Measurements from ENCODE around the gene CRELD2. TPM values are rescaled to one million over a fixed set of nuclear protein-coding genes. Genes with fewer than 3 reads are reported as not detected.
A peak's percentile ranks its signal among the peaks of the same experiment; 100 is the strongest.

CRELD2 gene
- total and polyA plus RNA-seq, 2 of the 13 experiments (the other 11 are each of a cell fraction or from before 2014, with no cell fraction given) = 17.2 to 44.7 TPM

DNA sequence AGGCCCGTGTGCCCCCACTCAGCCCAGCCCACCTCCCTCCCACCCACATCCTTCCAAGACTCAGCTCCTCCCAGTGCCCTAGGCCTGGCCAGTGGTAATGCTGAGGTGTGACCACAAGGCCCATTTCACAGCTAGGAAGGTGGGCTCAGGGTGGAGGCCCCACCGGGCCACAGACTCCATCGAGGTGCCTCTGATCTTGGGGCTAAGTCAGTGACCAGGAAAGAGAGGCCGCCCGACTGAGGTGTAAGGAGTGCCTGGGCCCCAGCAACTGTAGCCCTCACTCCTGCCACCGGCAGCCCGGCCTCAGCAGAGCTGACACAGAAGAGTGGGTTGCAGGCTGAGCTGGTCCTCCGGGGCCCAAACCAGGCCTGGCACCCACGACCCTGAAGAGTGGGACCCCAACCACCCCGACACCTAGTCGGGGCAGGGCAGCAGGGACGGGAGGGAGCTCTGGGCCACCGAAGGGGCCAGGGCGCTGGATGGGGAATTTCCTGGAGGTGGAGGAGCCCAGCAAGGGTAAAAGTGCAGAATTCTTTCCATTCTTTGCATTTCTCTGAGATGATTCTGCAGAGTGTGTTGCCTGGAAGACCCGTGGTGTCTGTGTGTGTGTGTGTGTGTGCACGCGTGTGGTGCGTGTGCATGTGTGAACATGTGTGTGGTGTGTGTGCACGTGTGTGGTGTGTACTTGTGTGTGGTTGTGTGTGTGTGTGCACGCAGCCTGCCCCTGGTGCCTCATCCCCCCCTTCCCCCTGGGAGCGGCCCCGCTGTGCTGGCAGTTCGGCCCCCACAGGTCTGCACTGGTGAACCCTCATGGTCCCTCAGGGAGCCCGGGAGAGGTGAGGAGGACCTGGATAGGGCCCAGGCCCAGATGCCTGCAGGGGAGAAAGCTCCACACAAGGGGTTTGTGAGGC, 33.8 kb downstream of the CRELD2 start (continued):
- TF ChIP-seq, protein P1, sequence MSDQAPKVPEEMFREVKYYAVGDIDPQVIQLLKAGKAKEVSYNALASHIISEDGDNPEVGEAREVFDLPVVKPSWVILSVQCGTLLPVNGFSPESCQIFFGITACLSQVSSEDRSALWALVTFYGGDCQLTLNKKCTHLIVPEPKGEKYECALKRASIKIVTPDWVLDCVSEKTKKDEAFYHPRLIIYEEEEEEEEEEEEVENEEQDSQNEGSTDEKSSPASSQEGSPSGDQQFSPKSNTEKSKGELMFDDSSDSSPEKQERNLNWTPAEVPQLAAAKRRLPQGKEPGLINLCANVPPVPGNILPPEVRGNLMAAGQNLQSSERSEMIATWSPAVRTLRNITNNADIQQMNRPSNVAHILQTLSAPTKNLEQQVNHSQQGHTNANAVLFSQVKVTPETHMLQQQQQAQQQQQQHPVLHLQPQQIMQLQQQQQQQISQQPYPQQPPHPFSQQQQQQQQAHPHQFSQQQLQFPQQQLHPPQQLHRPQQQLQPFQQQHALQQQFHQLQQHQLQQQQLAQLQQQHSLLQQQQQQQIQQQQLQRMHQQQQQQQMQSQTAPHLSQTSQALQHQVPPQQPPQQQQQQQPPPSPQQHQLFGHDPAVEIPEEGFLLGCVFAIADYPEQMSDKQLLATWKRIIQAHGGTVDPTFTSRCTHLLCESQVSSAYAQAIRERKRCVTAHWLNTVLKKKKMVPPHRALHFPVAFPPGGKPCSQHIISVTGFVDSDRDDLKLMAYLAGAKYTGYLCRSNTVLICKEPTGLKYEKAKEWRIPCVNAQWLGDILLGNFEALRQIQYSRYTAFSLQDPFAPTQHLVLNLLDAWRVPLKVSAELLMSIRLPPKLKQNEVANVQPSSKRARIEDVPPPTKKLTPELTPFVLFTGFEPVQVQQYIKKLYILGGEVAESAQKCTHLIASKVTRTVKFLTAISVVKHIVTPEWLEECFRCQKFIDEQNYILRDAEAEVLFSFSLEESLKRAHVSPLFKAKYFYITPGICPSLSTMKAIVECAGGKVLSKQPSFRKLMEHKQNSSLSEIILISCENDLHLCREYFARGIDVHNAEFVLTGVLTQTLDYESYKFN (CRISPR knock-in tag; conservative IDR thresholded peaks at IDR 0.05) = peak; percentile 84
- TF ChIP-seq, protein P2, sequence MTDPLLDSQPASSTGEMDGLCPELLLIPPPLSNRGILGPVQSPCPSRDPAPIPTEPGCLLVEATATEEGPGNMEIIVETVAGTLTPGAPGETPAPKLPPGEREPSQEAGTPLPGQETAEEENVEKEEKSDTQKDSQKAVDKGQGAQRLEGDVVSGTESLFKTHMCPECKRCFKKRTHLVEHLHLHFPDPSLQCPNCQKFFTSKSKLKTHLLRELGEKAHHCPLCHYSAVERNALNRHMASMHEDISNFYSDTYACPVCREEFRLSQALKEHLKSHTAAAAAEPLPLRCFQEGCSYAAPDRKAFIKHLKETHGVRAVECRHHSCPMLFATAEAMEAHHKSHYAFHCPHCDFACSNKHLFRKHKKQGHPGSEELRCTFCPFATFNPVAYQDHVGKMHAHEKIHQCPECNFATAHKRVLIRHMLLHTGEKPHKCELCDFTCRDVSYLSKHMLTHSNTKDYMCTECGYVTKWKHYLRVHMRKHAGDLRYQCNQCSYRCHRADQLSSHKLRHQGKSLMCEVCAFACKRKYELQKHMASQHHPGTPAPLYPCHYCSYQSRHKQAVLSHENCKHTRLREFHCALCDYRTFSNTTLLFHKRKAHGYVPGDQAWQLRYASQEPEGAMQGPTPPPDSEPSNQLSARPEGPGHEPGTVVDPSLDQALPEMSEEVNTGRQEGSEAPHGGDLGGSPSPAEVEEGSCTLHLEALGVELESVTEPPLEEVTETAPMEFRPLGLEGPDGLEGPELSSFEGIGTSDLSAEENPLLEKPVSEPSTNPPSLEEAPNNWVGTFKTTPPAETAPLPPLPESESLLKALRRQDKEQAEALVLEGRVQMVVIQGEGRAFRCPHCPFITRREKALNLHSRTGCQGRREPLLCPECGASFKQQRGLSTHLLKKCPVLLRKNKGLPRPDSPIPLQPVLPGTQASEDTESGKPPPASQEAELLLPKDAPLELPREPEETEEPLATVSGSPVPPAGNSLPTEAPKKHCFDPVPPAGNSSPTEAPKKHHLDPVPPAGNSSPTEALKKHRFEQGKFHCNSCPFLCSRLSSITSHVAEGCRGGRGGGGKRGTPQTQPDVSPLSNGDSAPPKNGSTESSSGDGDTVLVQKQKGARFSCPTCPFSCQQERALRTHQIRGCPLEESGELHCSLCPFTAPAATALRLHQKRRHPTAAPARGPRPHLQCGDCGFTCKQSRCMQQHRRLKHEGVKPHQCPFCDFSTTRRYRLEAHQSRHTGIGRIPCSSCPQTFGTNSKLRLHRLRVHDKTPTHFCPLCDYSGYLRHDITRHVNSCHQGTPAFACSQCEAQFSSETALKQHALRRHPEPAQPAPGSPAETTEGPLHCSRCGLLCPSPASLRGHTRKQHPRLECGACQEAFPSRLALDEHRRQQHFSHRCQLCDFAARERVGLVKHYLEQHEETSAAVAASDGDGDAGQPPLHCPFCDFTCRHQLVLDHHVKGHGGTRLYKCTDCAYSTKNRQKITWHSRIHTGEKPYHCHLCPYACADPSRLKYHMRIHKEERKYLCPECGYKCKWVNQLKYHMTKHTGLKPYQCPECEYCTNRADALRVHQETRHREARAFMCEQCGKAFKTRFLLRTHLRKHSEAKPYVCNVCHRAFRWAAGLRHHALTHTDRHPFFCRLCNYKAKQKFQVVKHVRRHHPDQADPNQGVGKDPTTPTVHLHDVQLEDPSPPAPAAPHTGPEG (CRISPR knock-in tag; IDR thresholded peaks at IDR 0.05) = peak; percentile 54; the same call in 1 of the 2 replicates
- TF ChIP-seq, protein P3, sequence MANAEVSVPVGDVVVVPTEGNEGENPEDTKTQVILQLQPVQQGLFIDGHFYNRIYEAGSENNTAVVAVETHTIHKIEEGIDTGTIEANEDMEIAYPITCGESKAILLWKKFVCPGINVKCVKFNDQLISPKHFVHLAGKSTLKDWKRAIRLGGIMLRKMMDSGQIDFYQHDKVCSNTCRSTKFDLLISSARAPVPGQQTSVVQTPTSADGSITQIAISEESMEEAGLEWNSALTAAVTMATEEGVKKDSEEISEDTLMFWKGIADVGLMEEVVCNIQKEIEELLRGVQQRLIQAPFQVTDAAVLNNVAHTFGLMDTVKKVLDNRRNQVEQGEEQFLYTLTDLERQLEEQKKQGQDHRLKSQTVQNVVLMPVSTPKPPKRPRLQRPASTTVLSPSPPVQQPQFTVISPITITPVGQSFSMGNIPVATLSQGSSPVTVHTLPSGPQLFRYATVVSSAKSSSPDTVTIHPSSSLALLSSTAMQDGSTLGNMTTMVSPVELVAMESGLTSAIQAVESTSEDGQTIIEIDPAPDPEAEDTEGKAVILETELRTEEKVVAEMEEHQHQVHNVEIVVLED (CRISPR knock-in tag; IDR thresholded peaks at IDR 0.05; ENCODE audit: borderline replicate concordance) = peak; percentile 19; the same call in 1 of the 2 replicates
- TF ChIP-seq, protein P4, sequence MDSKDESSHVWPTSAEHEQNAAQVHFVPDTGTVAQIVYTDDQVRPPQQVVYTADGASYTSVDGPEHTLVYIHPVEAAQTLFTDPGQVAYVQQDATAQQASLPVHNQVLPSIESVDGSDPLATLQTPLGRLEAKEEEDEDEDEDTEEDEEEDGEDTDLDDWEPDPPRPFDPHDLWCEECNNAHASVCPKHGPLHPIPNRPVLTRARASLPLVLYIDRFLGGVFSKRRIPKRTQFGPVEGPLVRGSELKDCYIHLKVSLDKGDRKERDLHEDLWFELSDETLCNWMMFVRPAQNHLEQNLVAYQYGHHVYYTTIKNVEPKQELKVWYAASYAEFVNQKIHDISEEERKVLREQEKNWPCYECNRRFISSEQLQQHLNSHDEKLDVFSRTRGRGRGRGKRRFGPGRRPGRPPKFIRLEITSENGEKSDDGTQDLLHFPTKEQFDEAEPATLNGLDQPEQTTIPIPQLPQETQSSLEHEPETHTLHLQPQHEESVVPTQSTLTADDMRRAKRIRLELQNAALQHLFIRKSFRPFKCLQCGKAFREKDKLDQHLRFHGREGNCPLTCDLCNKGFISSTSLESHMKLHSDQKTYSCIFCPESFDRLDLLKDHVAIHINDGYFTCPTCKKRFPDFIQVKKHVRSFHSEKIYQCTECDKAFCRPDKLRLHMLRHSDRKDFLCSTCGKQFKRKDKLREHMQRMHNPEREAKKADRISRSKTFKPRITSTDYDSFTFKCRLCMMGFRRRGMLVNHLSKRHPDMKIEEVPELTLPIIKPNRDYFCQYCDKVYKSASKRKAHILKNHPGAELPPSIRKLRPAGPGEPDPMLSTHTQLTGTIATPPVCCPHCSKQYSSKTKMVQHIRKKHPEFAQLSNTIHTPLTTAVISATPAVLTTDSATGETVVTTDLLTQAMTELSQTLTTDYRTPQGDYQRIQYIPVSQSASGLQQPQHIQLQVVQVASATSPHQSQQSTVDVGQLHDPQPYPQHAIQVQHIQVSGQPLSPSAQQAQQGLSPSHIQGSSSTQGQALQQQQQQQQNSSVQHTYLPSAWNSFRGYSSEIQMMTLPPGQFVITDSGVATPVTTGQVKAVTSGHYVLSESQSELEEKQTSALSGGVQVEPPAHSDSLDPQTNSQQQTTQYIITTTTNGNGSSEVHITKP (CRISPR knock-in tag; IDR thresholded peaks at IDR 0.05; ENCODE audit: low read depth) = 0 out of 2 replicates have a peak, but pooled peaks have one; percentile 48
- TF ChIP-seq SRSF9 (IDR thresholded peaks at IDR 0.05; ENCODE audit: borderline replicate concordance, insufficient read depth, low read depth, low read length, poor library complexity, severe bottlenecking) (no peak), FOXA3 (CRISPR knock-in tag; IDR thresholded peaks at IDR 0.05) (peak; percentile 44), FOXA1 (IDR thresholded peaks at IDR 0.05) (no peak), FOXA1 (CRISPR knock-in tag; IDR thresholded peaks at IDR 0.05) (0 out of 2 replicates have a peak, but pooled peaks have one; percentile 8)

All from HepG2 (cell line).